ENCODE data around the gene RUFY4.

The RUFY4 gene

GRCh38 chr2:218063486-218063885 is 5.6 kb upstream of the RUFY4 start:
- no peaks in the 10 kb centered on the region for H3K27me3 ChIP-seq (replicated peaks; ENCODE audit: control insufficient read depth, insufficient read depth, low read length, poor library complexity, severe bottlenecking)

GRCh38 chr2:218063896-218064295 is 5.2 kb upstream of the RUFY4 start:
- Histone ChIP-seq H3K4me1 (ENCODE audit: control insufficient read depth, insufficient read depth, low read length, poor library complexity, severe bottlenecking) (peaks cover 3% of the 10 kb centered on the region), H3K27ac (ENCODE audit: insufficient read depth, low read length, poor library complexity, severe bottlenecking) (no peak overlapping the region), H3K9me3 (ENCODE audit: control insufficient read depth, low read length) (no peaks in the 10 kb centered on the region), H3K36me3 (ENCODE audit: control insufficient read depth, insufficient read depth, low read length) (no peaks in the 10 kb centered on the region), H3K27me3 (replicated peaks; ENCODE audit: control insufficient read depth, insufficient read depth, low read length, poor library complexity, severe bottlenecking) (no peaks in the 10 kb centered on the region), H3K4me3 (ENCODE audit: insufficient read depth, low read depth, low read length, poor library complexity, severe bottlenecking) (no peak overlapping the region)
- no peak for DNase-seq

More at GRCh38 chr2:218063486-218063885, 5.6 kb upstream of the RUFY4 start:
- DNase-seq = no peak
- Histone ChIP-seq H3K4me1 (ENCODE audit: control insufficient read depth, insufficient read depth, low read length, poor library complexity, severe bottlenecking) (no peaks in the 10 kb centered on the region), H3K27ac (ENCODE audit: insufficient read depth, low read length, poor library complexity, severe bottlenecking) (no peak overlapping the region), H3K9me3 (ENCODE audit: control insufficient read depth, low read length) (no peaks in the 10 kb centered on the region), H3K36me3 (ENCODE audit: control insufficient read depth, insufficient read depth, low read length) (no peaks in the 10 kb centered on the region), H3K4me3 (ENCODE audit: insufficient read depth, low read depth, low read length, poor library complexity, severe bottlenecking) (no peak overlapping the region)

GRCh38 chr2:218065239-218066006 is 3.6 kb upstream of the RUFY4 start:
- Histone ChIP-seq H3K4me3 (ENCODE audit: insufficient read depth, low read depth, low read length, poor library complexity, severe bottlenecking) (no peak overlapping the region), H3K27me3 (replicated peaks; ENCODE audit: control insufficient read depth, insufficient read depth, low read length, poor library complexity, severe bottlenecking) (no peaks in the 10 kb centered on the region), H3K4me1 (ENCODE audit: control insufficient read depth, insufficient read depth, low read length, poor library complexity, severe bottlenecking) (peaks cover 3% of the 10 kb centered on the region), H3K36me3 (ENCODE audit: control insufficient read depth, insufficient read depth, low read length) (no peaks in the 10 kb centered on the region), H3K27ac (ENCODE audit: insufficient read depth, low read length, poor library complexity, severe bottlenecking) (no peak overlapping the region), H3K9me3 (ENCODE audit: control insufficient read depth, low read length) (no peaks in the 10 kb centered on the region)
- DNase-seq = no peak

GRCh38 chr2:218066926-218067515 is 2.0 kb upstream of the RUFY4 start:
- DNase-seq = no peak
- Histone ChIP-seq H3K27ac (ENCODE audit: insufficient read depth, low read length, poor library complexity, severe bottlenecking) (no peak overlapping the region), H3K9me3 (ENCODE audit: control insufficient read depth, low read length) (no peaks in the 10 kb centered on the region), H3K4me1 (ENCODE audit: control insufficient read depth, insufficient read depth, low read length, poor library complexity, severe bottlenecking) (peaks cover 3% of the 10 kb centered on the region), H3K4me3 (ENCODE audit: insufficient read depth, low read depth, low read length, poor library complexity, severe bottlenecking) (no peak overlapping the region), H3K36me3 (ENCODE audit: control insufficient read depth, insufficient read depth, low read length) (no peaks in the 10 kb centered on the region), H3K27me3 (replicated peaks; ENCODE audit: control insufficient read depth, insufficient read depth, low read length, poor library complexity, severe bottlenecking) (no peaks in the 10 kb centered on the region)

GRCh38 chr2:218067523-218067922 is 1.5 kb upstream of the RUFY4 start:
- Histone ChIP-seq H3K4me3 (ENCODE audit: insufficient read depth, low read depth, low read length, poor library complexity, severe bottlenecking) (no peak overlapping the region), H3K9me3 (ENCODE audit: control insufficient read depth, low read length) (no peaks in the 10 kb centered on the region), H3K36me3 (ENCODE audit: control insufficient read depth, insufficient read depth, low read length) (no peaks in the 10 kb centered on the region), H3K4me1 (ENCODE audit: control insufficient read depth, insufficient read depth, low read length, poor library complexity, severe bottlenecking) (peaks cover 3% of the 10 kb centered on the region), H3K27ac (ENCODE audit: insufficient read depth, low read length, poor library complexity, severe bottlenecking) (no peak overlapping the region), H3K27me3 (replicated peaks; ENCODE audit: control insufficient read depth, insufficient read depth, low read length, poor library complexity, severe bottlenecking) (no peaks in the 10 kb centered on the region)
- DNase-seq = no peak

GRCh38 chr2:218069606-218070300 is 700 bp downstream of the RUFY4 start:
- H3K27ac ChIP-seq (ENCODE audit: insufficient read depth, low read length, poor library complexity, severe bottlenecking) = no peak overlapping the region
- no peak overlapping the region for H3K4me3 ChIP-seq (ENCODE audit: insufficient read depth, low read depth, low read length, poor library complexity, severe bottlenecking)
- DNase-seq = no peak
- no peaks in the 10 kb centered on the region for H3K9me3 ChIP-seq (ENCODE audit: control insufficient read depth, low read length)
- H3K36me3 ChIP-seq (ENCODE audit: control insufficient read depth, insufficient read depth, low read length) = no peaks in the 10 kb centered on the region
- peaks cover 3% of the 10 kb centered on the region for H3K4me1 ChIP-seq (ENCODE audit: control insufficient read depth, insufficient read depth, low read length, poor library complexity, severe bottlenecking)
- H3K27me3 ChIP-seq (replicated peaks; ENCODE audit: control insufficient read depth, insufficient read depth, low read length, poor library complexity, severe bottlenecking) = no peaks in the 10 kb centered on the region

GRCh38 chr2:218070587-218070986 is 1.5 kb downstream of the RUFY4 start:
- peaks cover 3% of the 10 kb centered on the region for H3K4me1 ChIP-seq (ENCODE audit: control insufficient read depth, insufficient read depth, low read length, poor library complexity, severe bottlenecking)
- no peaks in the 10 kb centered on the region for H3K9me3 ChIP-seq (ENCODE audit: control insufficient read depth, low read length)
- DNase-seq = no peak
- no peaks in the 10 kb centered on the region for H3K36me3 ChIP-seq (ENCODE audit: control insufficient read depth, insufficient read depth, low read length)
- H3K4me3 ChIP-seq (ENCODE audit: insufficient read depth, low read depth, low read length, poor library complexity, severe bottlenecking) = no peak overlapping the region
- no peaks in the 10 kb centered on the region for H3K27me3 ChIP-seq (replicated peaks; ENCODE audit: control insufficient read depth, insufficient read depth, low read length, poor library complexity, severe bottlenecking)
- H3K27ac ChIP-seq (ENCODE audit: insufficient read depth, low read length, poor library complexity, severe bottlenecking) = no peak overlapping the region

- Histone ChIP-seq H3K4me1 (ENCODE audit: control insufficient read depth, insufficient read depth, low read length, poor library complexity, severe bottlenecking) (peaks cover 3% of the 10 kb centered on the region), H3K36me3 (ENCODE audit: control insufficient read depth, insufficient read depth, low read length) (no peaks in the 10 kb centered on the region), H3K27me3 (replicated peaks; ENCODE audit: control insufficient read depth, insufficient read depth, low read length, poor library complexity, severe bottlenecking) (no peaks in the 10 kb centered on the region), H3K9me3 (ENCODE audit: control insufficient read depth, low read length) (no peaks in the 10 kb centered on the region), H3K27ac (ENCODE audit: insufficient read depth, low read length, poor library complexity, severe bottlenecking) (no peak overlapping the region), H3K4me3 (ENCODE audit: insufficient read depth, low read depth, low read length, poor library complexity, severe bottlenecking) (no peak overlapping the region)
- no peak for DNase-seq
These were observed 2.3 kb downstream of the RUFY4 start for GRCh38 chr2:218071218-218071937.

- no peak for DNase-seq
- no peak overlapping the region for H3K4me3 ChIP-seq (ENCODE audit: insufficient read depth, low read depth, low read length, poor library complexity, severe bottlenecking)
- no peaks in the 10 kb centered on the region for H3K36me3 ChIP-seq (ENCODE audit: control insufficient read depth, insufficient read depth, low read length)
- peaks cover 3% of the 10 kb centered on the region for H3K4me1 ChIP-seq (ENCODE audit: control insufficient read depth, insufficient read depth, low read length, poor library complexity, severe bottlenecking)
- H3K27ac ChIP-seq (ENCODE audit: insufficient read depth, low read length, poor library complexity, severe bottlenecking) = no peak overlapping the region
- no peaks in the 10 kb centered on the region for H3K9me3 ChIP-seq (ENCODE audit: control insufficient read depth, low read length)
- no peaks in the 10 kb centered on the region for H3K27me3 ChIP-seq (replicated peaks; ENCODE audit: control insufficient read depth, insufficient read depth, low read length, poor library complexity, severe bottlenecking)
These were observed 2.9 kb downstream of the RUFY4 start for GRCh38 chr2:218072002-218072401.
